Stimulated activated CD8-positive, alpha-beta memory T cell treated with anti-CD3 and anti-CD28 coated beads, Interleukin-15, amount 100 ng/mL, for 48 hours (primary cell): Measurements from ENCODE around the gene SFXN1.
"Not testable (repeated sequence)": the region's sequence is repeated elsewhere in the genome, so short reads cannot be mapped to it uniquely, and the experiment has no call there.

ENCODE experiments used
- DNase-seq, 2 donors: peaks; one replicate each; pipeline ENCODE4 v3.0.0-alpha.2; 2020; ENCODE audit warnings: low read depth in 2 of 2

The SFXN1 gene

GRCh38 chr5:175478384-175479124, at the start of gene SFXN1:
Gene SFXN1 (plus strand): TSS chr5:175478560. CDS start chr5:175492104, 13,544 bp downstream.
- DNase-seq, result peak; percentile 78 to 82

- DNase-seq, result no peak
Observed at GRCh38 chr5:175434800-175435199, 43.6 kb upstream of the SFXN1 start.

- DNase-seq, result no peak
Observed at GRCh38 chr5:175436359-175436758, 42.0 kb upstream of the SFXN1 start.

GRCh38 chr5:175438234-175438857, 40.0 kb upstream of the SFXN1 start:
- DNase-seq, result no peak

- no peak for DNase-seq
Observed at GRCh38 chr5:175443514-175444059, 34.8 kb upstream of the SFXN1 start.

GRCh38 chr5:175444060-175444904, 34.1 kb upstream of the SFXN1 start, which contains the start of gene DRD1:
Gene DRD1 (minus strand): TSS chr5:175444182. CDS start chr5:175443099, 1,083 bp downstream.
- DNase-seq, result peak in 1 of 2 donors; percentile 32

- no peak for DNase-seq
Observed at GRCh38 chr5:175444905-175445456, 33.4 kb upstream of the SFXN1 start.

GRCh38 chr5:175446378-175446777, 32.0 kb upstream of the SFXN1 start:
- not testable (repeated sequence) for DNase-seq

- no peak for DNase-seq
Observed at GRCh38 chr5:175447571-175447970, 30.8 kb upstream of the SFXN1 start.

- DNase-seq, result no peak
Observed at GRCh38 chr5:175448276-175448675, 30.1 kb upstream of the SFXN1 start.

GRCh38 chr5:175452166-175452565, 26.2 kb upstream of the SFXN1 start:
- DNase-seq, result no peak

- not testable (repeated sequence) for DNase-seq
Observed at GRCh38 chr5:175454338-175454737, 24.0 kb upstream of the SFXN1 start.

- DNase-seq, result no peak
Observed at GRCh38 chr5:175456105-175456742, 22.1 kb upstream of the SFXN1 start.

- no peak for DNase-seq
Observed at GRCh38 chr5:175457466-175457865, 20.9 kb upstream of the SFXN1 start.

- DNase-seq, result no peak
Observed at GRCh38 chr5:175460126-175460525, 18.2 kb upstream of the SFXN1 start.

GRCh38 chr5:175460552-175460951, 17.8 kb upstream of the SFXN1 start:
- no peak for DNase-seq

GRCh38 chr5:175461370-175461769, 17.0 kb upstream of the SFXN1 start:
- no peak for DNase-seq

GRCh38 chr5:175463641-175464040, 14.7 kb upstream of the SFXN1 start:
- DNase-seq, result no peak

- peak in 1 of 2 donors; percentile 55 for DNase-seq
Observed at GRCh38 chr5:175464074-175464941, 14.1 kb upstream of the SFXN1 start.

GRCh38 chr5:175464942-175465233, 13.5 kb upstream of the SFXN1 start:
- no peak for DNase-seq
